PFSK-1 (cell line): ENCODE measurements around the gene SLIT3.

Experiments
- POLR2AphosphoS5 ChIP-seq: IDR thresholded peaks from 2 replicates; pipeline ENCODE4 v1.6.1; 2012; ENCODE audit warnings: low read depth, mild to moderate bottlenecking, control low read depth, low read length, moderate library complexity
- SIN3A ChIP-seq: IDR thresholded peaks from 2 replicates; pipeline ENCODE4 v1.6.1; 2012; ENCODE audit warnings: mild to moderate bottlenecking, low read length, moderate library complexity, borderline replicate concordance; ENCODE audit not compliant: insufficient read depth
- TAF1 ChIP-seq: IDR thresholded peaks from 2 replicates; pipeline ENCODE4 v1.6.1; 2012; ENCODE audit warnings: low read length, control low read depth, borderline replicate concordance; ENCODE audit not compliant: insufficient read depth

DNA sequence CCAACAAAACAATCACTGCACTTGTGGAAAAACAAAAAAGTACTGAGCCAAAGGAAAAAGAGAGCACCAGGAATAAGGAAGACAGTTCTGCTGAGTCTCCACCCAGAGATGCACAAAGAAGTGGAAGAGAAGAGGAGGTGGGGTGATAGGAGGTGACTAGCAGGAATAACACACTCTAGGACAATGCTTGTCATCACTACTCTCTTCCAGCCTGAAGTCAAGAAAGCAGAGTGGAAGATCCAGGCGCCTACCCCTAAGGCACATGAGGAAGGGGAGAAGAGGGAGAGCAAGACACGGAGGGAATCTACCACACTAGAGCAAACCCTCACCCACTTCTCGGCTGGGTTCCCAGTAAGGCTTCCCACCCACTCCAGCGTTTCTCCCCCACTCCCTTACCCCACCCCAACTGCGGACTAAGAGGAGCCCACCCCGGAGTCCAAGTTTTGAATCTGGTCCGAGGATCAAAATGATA is 1.7 kb downstream of the SLIT3 start:
- TF ChIP-seq TAF1 (no peak), SIN3A (no peak), POLR2AphosphoS5 (no peak)
